Measurements from ENCODE around the gene AFF2.

DNA sequence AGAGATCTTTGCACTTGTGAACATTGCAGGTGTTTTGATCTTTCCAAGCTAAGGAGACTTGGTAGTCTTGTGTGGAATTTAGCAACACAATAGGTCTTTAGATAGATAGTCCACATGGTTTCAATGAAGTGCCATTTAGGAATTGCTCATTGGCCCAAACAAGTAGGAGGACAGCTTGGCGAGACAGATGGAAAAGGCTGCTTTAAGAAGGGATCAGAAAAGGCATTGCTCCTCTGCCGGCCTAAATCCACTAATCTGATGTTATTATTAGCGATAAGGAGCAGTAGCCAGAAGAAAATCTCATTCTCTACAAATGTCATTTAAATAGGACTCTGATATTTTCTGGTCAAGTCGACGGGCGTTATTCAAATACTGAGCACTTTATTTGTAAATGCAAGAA lies 99.7 kb downstream of the AFF2 start:
- TF ChIP-seq, protein P1, sequence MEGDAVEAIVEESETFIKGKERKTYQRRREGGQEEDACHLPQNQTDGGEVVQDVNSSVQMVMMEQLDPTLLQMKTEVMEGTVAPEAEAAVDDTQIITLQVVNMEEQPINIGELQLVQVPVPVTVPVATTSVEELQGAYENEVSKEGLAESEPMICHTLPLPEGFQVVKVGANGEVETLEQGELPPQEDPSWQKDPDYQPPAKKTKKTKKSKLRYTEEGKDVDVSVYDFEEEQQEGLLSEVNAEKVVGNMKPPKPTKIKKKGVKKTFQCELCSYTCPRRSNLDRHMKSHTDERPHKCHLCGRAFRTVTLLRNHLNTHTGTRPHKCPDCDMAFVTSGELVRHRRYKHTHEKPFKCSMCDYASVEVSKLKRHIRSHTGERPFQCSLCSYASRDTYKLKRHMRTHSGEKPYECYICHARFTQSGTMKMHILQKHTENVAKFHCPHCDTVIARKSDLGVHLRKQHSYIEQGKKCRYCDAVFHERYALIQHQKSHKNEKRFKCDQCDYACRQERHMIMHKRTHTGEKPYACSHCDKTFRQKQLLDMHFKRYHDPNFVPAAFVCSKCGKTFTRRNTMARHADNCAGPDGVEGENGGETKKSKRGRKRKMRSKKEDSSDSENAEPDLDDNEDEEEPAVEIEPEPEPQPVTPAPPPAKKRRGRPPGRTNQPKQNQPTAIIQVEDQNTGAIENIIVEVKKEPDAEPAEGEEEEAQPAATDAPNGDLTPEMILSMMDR (IDR thresholded peaks at IDR 0.05 in 4 of 5, conservative IDR thresholded peaks at IDR 0.05 in 1 of 5): no peak
- no peak for TF ChIP-seq POLR2A (IDR thresholded peaks at IDR 0.05)
